ENCODE results near the gene PCCA. TPM values are rescaled to one million over a fixed set of nuclear protein-coding genes. Genes with fewer than 3 reads are reported as not detected.

PCCA gene
- total and polyA plus RNA-seq, 4 donors = 30.1 to 160 (median 76.3) TPM

DNA sequence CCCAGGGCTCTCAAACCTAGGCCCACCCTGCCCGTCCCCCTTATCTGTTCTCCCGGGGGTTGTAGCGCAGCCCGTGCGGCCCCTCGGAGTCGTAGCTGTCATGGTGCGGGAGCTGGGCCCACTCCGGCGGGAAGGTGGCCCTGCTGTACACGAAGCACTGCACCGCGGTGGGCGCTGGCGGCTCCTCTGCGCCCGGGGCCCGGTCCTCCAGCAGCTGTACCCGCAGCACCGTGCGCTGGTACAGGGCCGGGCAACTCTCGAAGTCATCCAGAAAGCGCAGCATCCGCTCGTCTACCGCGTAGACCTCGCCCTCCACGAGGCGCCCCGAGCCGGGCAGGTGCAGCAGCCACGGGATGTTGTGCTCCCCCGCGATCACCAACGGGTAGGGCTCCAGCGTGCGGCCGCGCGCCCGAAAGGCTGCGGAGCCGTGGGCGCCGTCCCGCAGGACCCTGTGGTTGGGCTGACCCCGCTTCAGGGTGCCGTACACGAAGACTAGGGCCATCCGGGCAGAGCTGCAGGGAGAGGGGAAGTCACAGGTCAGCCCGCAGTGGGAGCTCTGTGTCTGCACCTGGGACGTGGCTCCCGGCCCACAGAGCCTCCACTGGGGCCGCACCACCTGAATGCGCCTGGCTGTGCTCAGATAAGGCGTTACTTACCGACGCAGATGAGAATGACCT, 443.3 kb downstream of the PCCA start:
- no peaks in the 10 kb centered on the region for H3K27me3 ChIP-seq (ENCODE audit: control insufficient read depth in 4 of 4, insufficient read depth in 4 of 4, low read length in 3 of 4)
- DNase-seq (ENCODE audit: low spot score) = no peak

DNA sequence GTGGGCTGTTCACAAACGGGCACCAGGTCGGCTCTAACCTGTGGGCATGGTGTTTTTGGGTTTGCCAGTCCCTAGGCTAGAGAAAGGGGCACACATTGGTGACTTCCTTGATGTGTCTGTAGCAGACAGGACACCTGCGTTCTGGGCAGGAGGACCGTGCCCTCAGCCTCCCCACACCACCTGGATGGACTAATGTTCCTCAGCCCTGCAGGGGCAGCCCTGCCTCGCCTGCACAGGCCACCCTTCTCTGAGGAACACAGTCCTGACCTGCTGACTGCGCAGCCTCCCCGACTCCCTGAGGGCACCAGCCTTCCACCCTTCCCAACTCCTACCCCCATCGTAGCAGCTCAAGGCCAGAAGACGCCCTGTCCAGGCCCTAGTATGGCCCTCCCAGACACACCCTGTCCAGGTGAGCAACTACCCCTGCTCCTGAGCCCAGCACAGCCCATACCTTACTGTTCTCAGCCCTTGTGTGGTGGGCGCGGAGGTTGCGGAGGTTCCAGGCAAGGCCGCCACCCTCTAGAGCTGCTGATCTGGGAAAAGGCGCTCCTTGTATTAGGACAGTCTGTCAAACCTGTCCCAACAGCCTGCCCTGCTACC, 444.0 kb downstream of the PCCA start:
- Histone ChIP-seq H3K4me1 (ENCODE audit: control insufficient read depth in 4 of 4, insufficient read depth in 4 of 4, low read length in 3 of 4) (peaks cover 5 to 50% (median 33%) of the 10 kb centered on the region in 4 donors), H3K27ac (ENCODE audit: low read depth in 1 of 2, low read length in 2 of 2) (peak overlapping the region; percentile 11 to 41), H3K9ac (ENCODE audit: low read depth in 1 of 2, low read length in 2 of 2) (peak overlapping the region in 1 of 2 donors; percentile 42), H3K9me3 (ENCODE audit: control insufficient read depth in 4 of 4, low read length in 3 of 4) (no peaks in the 10 kb centered on the region), H3K36me3 (ENCODE audit: control insufficient read depth in 4 of 4, insufficient read depth in 3 of 4, low read depth in 1 of 4, low read length in 3 of 4) (peaks cover 0 to 8% (median 2%) of the 10 kb centered on the region in 4 donors), H3K27me3 (ENCODE audit: control insufficient read depth in 4 of 4, insufficient read depth in 4 of 4, low read length in 3 of 4) (no peaks in the 10 kb centered on the region), H3K4me3 (ENCODE audit: low read depth in 1 of 3, low read length in 3 of 3) (no peak overlapping the region)
- WGBS = 97% methylated on average over 14 of the region's 14 CpGs
- DNase-seq (ENCODE audit: low spot score) = no peak
- TF ChIP-seq TAF1 (conservative IDR thresholded peaks at IDR 0.05) = no peak
- TF ChIP-seq GABPA (IDR thresholded peaks at IDR 0.05 in 1 of 2, conservative IDR thresholded peaks at IDR 0.05 in 1 of 2) = no peak
- no peak for TF ChIP-seq SP1 (IDR thresholded peaks at IDR 0.05)
- no peak for TF ChIP-seq HNF4A (conservative IDR thresholded peaks at IDR 0.05)
- TF ChIP-seq NR2F2 (IDR thresholded peaks at IDR 0.05) = no peak
- TF ChIP-seq, protein P1, sequence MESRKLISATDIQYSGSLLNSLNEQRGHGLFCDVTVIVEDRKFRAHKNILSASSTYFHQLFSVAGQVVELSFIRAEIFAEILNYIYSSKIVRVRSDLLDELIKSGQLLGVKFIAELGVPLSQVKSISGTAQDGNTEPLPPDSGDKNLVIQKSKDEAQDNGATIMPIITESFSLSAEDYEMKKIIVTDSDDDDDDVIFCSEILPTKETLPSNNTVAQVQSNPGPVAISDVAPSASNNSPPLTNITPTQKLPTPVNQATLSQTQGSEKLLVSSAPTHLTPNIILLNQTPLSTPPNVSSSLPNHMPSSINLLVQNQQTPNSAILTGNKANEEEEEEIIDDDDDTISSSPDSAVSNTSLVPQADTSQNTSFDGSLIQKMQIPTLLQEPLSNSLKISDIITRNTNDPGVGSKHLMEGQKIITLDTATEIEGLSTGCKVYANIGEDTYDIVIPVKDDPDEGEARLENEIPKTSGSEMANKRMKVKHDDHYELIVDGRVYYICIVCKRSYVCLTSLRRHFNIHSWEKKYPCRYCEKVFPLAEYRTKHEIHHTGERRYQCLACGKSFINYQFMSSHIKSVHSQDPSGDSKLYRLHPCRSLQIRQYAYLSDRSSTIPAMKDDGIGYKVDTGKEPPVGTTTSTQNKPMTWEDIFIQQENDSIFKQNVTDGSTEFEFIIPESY (IDR thresholded peaks at IDR 0.05) = no peak
- TF ChIP-seq RXRA (IDR thresholded peaks at IDR 0.05) = no peak
- TF ChIP-seq, protein P2, sequence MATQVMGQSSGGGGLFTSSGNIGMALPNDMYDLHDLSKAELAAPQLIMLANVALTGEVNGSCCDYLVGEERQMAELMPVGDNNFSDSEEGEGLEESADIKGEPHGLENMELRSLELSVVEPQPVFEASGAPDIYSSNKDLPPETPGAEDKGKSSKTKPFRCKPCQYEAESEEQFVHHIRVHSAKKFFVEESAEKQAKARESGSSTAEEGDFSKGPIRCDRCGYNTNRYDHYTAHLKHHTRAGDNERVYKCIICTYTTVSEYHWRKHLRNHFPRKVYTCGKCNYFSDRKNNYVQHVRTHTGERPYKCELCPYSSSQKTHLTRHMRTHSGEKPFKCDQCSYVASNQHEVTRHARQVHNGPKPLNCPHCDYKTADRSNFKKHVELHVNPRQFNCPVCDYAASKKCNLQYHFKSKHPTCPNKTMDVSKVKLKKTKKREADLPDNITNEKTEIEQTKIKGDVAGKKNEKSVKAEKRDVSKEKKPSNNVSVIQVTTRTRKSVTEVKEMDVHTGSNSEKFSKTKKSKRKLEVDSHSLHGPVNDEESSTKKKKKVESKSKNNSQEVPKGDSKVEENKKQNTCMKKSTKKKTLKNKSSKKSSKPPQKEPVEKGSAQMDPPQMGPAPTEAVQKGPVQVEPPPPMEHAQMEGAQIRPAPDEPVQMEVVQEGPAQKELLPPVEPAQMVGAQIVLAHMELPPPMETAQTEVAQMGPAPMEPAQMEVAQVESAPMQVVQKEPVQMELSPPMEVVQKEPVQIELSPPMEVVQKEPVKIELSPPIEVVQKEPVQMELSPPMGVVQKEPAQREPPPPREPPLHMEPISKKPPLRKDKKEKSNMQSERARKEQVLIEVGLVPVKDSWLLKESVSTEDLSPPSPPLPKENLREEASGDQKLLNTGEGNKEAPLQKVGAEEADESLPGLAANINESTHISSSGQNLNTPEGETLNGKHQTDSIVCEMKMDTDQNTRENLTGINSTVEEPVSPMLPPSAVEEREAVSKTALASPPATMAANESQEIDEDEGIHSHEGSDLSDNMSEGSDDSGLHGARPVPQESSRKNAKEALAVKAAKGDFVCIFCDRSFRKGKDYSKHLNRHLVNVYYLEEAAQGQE (IDR thresholded peaks at IDR 0.05) = no peak

More for the DNA sequence above, 443.3 kb downstream of the PCCA start:
- no peak overlapping the region for H3K4me3 ChIP-seq (ENCODE audit: low read depth in 1 of 3, low read length in 3 of 3)
- 97% methylated on average over 60 of the region's 60 CpGs for WGBS
- H3K36me3 ChIP-seq (ENCODE audit: control insufficient read depth in 4 of 4, insufficient read depth in 3 of 4, low read depth in 1 of 4, low read length in 3 of 4) = peaks cover 0 to 14% (median 3%) of the 10 kb centered on the region in 4 donors
- H3K9me3 ChIP-seq (ENCODE audit: control insufficient read depth in 4 of 4, low read length in 3 of 4) = no peaks in the 10 kb centered on the region
- no peak for TF ChIP-seq YY1 (IDR thresholded peaks at IDR 0.05)
- no peak for TF ChIP-seq RXRA (IDR thresholded peaks at IDR 0.05)
- no peak for TF ChIP-seq EGR1 (IDR thresholded peaks at IDR 0.05; ENCODE audit: low read depth in 2 of 2)
- no peak for TF ChIP-seq TAF1 (conservative IDR thresholded peaks at IDR 0.05)
- TF ChIP-seq HNF4A (conservative IDR thresholded peaks at IDR 0.05) = no peak
- TF ChIP-seq ATF3 (IDR thresholded peaks at IDR 0.05) = no peak
- TF ChIP-seq, protein P3, sequence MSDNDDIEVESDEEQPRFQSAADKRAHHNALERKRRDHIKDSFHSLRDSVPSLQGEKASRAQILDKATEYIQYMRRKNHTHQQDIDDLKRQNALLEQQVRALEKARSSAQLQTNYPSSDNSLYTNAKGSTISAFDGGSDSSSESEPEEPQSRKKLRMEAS (IDR thresholded peaks at IDR 0.05) = no peak
- no peak for TF ChIP-seq NR2F2 (IDR thresholded peaks at IDR 0.05)
- TF ChIP-seq, protein P4, sequence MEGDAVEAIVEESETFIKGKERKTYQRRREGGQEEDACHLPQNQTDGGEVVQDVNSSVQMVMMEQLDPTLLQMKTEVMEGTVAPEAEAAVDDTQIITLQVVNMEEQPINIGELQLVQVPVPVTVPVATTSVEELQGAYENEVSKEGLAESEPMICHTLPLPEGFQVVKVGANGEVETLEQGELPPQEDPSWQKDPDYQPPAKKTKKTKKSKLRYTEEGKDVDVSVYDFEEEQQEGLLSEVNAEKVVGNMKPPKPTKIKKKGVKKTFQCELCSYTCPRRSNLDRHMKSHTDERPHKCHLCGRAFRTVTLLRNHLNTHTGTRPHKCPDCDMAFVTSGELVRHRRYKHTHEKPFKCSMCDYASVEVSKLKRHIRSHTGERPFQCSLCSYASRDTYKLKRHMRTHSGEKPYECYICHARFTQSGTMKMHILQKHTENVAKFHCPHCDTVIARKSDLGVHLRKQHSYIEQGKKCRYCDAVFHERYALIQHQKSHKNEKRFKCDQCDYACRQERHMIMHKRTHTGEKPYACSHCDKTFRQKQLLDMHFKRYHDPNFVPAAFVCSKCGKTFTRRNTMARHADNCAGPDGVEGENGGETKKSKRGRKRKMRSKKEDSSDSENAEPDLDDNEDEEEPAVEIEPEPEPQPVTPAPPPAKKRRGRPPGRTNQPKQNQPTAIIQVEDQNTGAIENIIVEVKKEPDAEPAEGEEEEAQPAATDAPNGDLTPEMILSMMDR (IDR thresholded peaks at IDR 0.05; ENCODE audit: low read depth, low read length, missing input control) = no peak
- no peak for TF ChIP-seq RAD21 (IDR thresholded peaks at IDR 0.05)
- TF ChIP-seq FOXA2 (IDR thresholded peaks at IDR 0.05) = no peak
- TF ChIP-seq, protein P2 (IDR thresholded peaks at IDR 0.05) = no peak
- no peak for TF ChIP-seq HNF4G (IDR thresholded peaks at IDR 0.05)
- no peak overlapping the region for H3K9ac ChIP-seq (ENCODE audit: low read depth in 1 of 2, low read length in 2 of 2)
- no peak overlapping the region for H3K27ac ChIP-seq (ENCODE audit: low read depth in 1 of 2, low read length in 2 of 2)
- peaks cover 5 to 50% (median 33%) of the 10 kb centered on the region in 4 donors for H3K4me1 ChIP-seq (ENCODE audit: control insufficient read depth in 4 of 4, insufficient read depth in 4 of 4, low read length in 3 of 4)

Data from liver (tissue), 9 donors.